PC-9 (cell line): ENCODE data around the gene BAX. TPM values are rescaled to one million over a fixed set of nuclear protein-coding genes. Genes with fewer than 3 reads are reported as not detected.

ENCODE experiments used
- BruUV-seq: library from RNA; stranded (reverse); fragments of 400-500 nt; replicated peaks from 2 replicates; lab custom pipeline; 2021; lab: Mats Ljungman, UMichigan
- CTCF ChIA-PET: fragments of 300-600 bp; sonication (Branson Sonifier 250); formaldehyde crosslinking; loops from one replicate; lab custom pipeline; 2022; ENCODE audit warnings: antibody characterized with exemption; lab: Charles Lee
- POLR2A ChIA-PET: fragments of 300-600 bp; sonication (Branson Sonifier 250); formaldehyde crosslinking; loops from one replicate; lab custom pipeline; 2022; ENCODE audit warnings: antibody characterized with exemption; ENCODE audit not compliant: unreplicated experiment; lab: Charles Lee
- DNase-seq, 2 experiments: peaks; one replicate each; pipeline versions ENCODE4 v3.0.0 to v3.0.0-alpha.2; 2015 to 2022; ENCODE audit warnings: mixed read lengths in 1 of 2
- H2AFZ ChIP-seq: fragments of 200-600 bp; sonication (generic); 2 replicates; pipeline ENCODE4 v1.8.1; 2017; ENCODE audit warnings: antibody characterized with exemption
- H3F3A ChIP-seq: fragments of 200-600 bp; sonication (generic); 2 replicates; pipeline ENCODE4 v1.8.1; 2017; ENCODE audit warnings: antibody characterized with exemption, mild to moderate bottlenecking, low read depth; ENCODE audit not compliant: insufficient read depth
- H3K27ac ChIP-seq: fragments of 200-600 bp; sonication (generic); 2 replicates; pipeline ENCODE4 v1.6.1; 2016; ENCODE audit warnings: mixed run types
- H3K27me3 ChIP-seq: fragments of 200-600 bp; sonication (generic); 2 replicates; pipeline ENCODE4 v1.6.1; 2016; ENCODE audit warnings: low read depth, mixed run types; ENCODE audit not compliant: insufficient read depth
- H3K36me3 ChIP-seq: fragments of 200-600 bp; sonication (generic); 2 replicates; pipeline ENCODE4 v1.6.1; 2016; ENCODE audit warnings: low read depth, mixed run types
- H3K4me1 ChIP-seq: fragments of 200-600 bp; sonication (generic); replicated peaks from 2 replicates; pipeline ENCODE4 v1.6.1; 2016; ENCODE audit warnings: mixed run types; ENCODE audit not compliant: insufficient read depth
- H3K4me2 ChIP-seq: fragments of 200-600 bp; sonication (generic); 2 replicates; pipeline ENCODE4 v1.6.1; 2017; ENCODE audit warnings: mixed run types
- H3K4me3 ChIP-seq: fragments of 200-600 bp; sonication (generic); 2 replicates; pipeline ENCODE4 v1.6.1; 2016; ENCODE audit warnings: mixed run types
- H3K79me2 ChIP-seq: fragments of 200-600 bp; sonication (generic); 2 replicates; pipeline ENCODE4 v1.6.1; 2017; ENCODE audit warnings: low read depth, mixed run types
- H3K9me2 ChIP-seq: fragments of 200-600 bp; sonication (generic); 2 replicates; pipeline ENCODE4 v1.8.1; 2017; ENCODE audit warnings: mild to moderate bottlenecking; ENCODE audit not compliant: insufficient read depth
- H3K9me3 ChIP-seq: fragments of 200-600 bp; sonication (generic); 2 replicates; pipeline ENCODE4 v1.8.1; 2016; ENCODE audit warnings: low read depth; ENCODE audit not compliant: insufficient read depth
- H4K20me1 ChIP-seq: fragments of 200-600 bp; sonication (generic); 2 replicates; pipeline ENCODE4 v1.8.1; 2017; ENCODE audit not compliant: insufficient read depth
- EZH2 ChIP-seq: fragments of 200-600 bp; sonication (generic); IDR thresholded peaks from 2 replicates; pipeline ENCODE4 v1.8.0; 2017; ENCODE audit warnings: antibody characterized with exemption, low read depth
- intact Hi-C: fragments of 100-400 bp; cut with micrococcal nuclease; formaldehyde crosslinking; loops from one replicate; pipeline ENCODE4 v1.10.0; 2022; ENCODE audit not compliant: unreplicated experiment
- total RNA-seq: library from RNA; stranded (reverse); gene quantifications from 2 replicates; pipeline ENCODE4 v1.2.3, GENCODE V29; 2021
- TF ChIP-seq, protein P1 (sequence below): fragments of 200-600 bp; sonication (generic); conservative IDR thresholded peaks from 2 replicates; pipeline ENCODE4 v1.6.1; 2017; ENCODE audit warnings: mixed run types, antibody characterized with exemption, mild to moderate bottlenecking, moderate library complexity

BAX gene
- total RNA-seq, 1 experiment from 2014 or later, result 140 TPM

DNA sequence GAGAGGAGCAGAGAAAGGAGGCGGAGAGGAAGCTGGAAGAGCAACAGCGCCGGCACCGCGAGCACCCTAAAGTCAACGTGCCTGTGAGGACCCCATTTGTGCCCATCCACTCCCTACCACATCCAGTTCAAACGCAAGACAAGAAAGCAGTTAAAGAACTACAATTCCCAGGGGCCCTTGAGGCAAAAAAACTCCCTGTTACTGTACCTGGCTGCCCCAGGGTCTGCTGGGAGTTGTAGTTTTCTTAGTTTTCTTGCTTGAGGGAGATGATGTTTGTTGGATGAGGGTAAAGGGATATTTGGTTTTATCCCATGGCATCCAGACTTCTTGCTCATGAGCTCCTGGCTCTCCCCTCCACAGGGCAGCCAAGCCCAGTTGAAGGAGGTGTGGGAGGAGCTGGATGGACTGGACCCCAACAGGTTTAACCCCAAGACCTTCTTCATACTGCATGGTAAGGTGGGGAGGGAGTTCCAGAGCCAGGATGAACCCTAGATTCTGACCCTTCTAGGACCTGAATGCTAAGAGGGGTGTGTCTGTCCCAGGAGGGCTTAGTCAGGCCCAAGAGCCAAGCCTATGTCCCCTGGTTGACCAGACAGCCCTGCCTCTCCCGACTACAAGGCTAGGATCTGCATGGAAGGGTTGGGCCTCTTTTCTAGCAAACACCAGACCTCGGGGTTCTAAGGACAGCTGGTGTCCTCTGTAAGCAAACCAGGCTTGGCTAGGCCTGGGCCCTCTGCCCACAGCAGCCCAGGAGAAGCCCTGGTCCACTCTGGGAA, 41.4 kb upstream of the BAX start:
- intact Hi-C loops, result no loop called here
- Histone ChIP-seq H3K27ac (no peak overlapping the region), H3K9me2 (no peaks in the 10 kb centered on the region), H2AFZ (no peak overlapping the region), H3K4me3 (no peak overlapping the region), H3K79me2 (no peaks in the 10 kb centered on the region), H3K36me3 (peaks cover 18% of the 10 kb centered on the region; the same call in 1 of the 2 replicates), H3F3A (no peaks in the 10 kb centered on the region; the same call in 1 of the 2 replicates), H4K20me1 (no peaks in the 10 kb centered on the region), H3K4me2 (no peak overlapping the region), H3K4me1 (no peaks in the 10 kb centered on the region), H3K27me3 (no peaks in the 10 kb centered on the region), H3K9me3 (no peaks in the 10 kb centered on the region)
- ChIA-PET POLR2A (no interaction called here), CTCF (no interaction called here)
- no peak for DNase-seq
- TF ChIP-seq EZH2, result no peak
- TF ChIP-seq, protein P1, sequence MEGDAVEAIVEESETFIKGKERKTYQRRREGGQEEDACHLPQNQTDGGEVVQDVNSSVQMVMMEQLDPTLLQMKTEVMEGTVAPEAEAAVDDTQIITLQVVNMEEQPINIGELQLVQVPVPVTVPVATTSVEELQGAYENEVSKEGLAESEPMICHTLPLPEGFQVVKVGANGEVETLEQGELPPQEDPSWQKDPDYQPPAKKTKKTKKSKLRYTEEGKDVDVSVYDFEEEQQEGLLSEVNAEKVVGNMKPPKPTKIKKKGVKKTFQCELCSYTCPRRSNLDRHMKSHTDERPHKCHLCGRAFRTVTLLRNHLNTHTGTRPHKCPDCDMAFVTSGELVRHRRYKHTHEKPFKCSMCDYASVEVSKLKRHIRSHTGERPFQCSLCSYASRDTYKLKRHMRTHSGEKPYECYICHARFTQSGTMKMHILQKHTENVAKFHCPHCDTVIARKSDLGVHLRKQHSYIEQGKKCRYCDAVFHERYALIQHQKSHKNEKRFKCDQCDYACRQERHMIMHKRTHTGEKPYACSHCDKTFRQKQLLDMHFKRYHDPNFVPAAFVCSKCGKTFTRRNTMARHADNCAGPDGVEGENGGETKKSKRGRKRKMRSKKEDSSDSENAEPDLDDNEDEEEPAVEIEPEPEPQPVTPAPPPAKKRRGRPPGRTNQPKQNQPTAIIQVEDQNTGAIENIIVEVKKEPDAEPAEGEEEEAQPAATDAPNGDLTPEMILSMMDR, result no peak
- no TSS peak for BruUV-seq

DNA sequence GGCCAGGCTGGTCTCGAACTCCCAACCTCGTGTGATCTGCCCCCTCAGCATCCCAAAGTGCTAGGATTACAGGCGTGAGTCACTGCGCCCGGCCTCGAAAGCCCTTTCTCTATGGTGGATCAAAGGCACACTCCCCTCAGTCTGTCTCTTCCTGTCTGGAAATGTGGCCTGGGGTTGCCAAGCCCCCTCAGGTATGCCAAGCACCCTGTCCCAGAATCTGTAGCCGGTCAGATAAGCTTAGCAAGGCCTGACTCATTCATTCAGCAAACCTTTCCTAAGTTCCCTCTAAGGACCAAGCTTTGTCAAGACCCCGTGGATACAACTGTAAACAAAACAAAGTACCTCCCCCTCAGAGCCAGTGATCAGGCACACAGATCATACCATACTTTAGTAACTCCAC, 40.5 kb upstream of the BAX start:
- ChIA-PET POLR2A (no interaction called here), CTCF (no interaction called here)
- H3K4me1 ChIP-seq, result no peaks in the 10 kb centered on the region
- H3F3A ChIP-seq, result no peaks in the 10 kb centered on the region; the same call in 1 of the 2 replicates
- peaks cover 18% of the 10 kb centered on the region; the same call in 1 of the 2 replicates for H3K36me3 ChIP-seq
- no peaks in the 10 kb centered on the region for H3K9me3 ChIP-seq
- H3K79me2 ChIP-seq, result no peaks in the 10 kb centered on the region
- H3K4me3 ChIP-seq, result no peak overlapping the region
- no peak overlapping the region for H3K4me2 ChIP-seq
- no TSS peak for BruUV-seq
- TF ChIP-seq, protein P1, result no peak
- no peak for TF ChIP-seq EZH2
- intact Hi-C loops, result no loop called here
- DNase-seq, result no peak
- H4K20me1 ChIP-seq, result no peaks in the 10 kb centered on the region
- no peak overlapping the region for H2AFZ ChIP-seq
- H3K27ac ChIP-seq, result no peak overlapping the region
- no peaks in the 10 kb centered on the region for H3K27me3 ChIP-seq
- no peaks in the 10 kb centered on the region for H3K9me2 ChIP-seq

DNA sequence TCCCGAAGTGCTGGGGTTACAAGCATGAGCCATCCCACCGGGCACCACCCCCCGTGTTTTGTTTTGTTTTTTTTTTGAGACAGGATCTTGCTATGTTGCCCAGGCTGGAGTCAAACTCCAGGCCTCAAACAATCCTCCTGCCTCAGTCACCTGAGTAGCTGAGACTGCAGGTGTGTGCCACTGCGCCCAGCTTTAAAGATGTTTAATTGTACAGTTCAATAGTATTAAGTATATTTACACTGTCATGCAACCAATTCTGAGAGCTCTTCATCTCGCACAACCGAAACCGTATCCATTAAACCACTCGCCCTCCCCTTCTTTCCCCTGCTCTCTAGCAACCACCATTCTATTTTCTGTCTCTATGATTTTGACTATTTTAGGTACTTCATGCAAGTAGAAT, 38.9 kb upstream of the BAX start:
- POLR2A ChIA-PET, result interaction anchor here (0.6 to 0.7 kb wide), 2 partner anchors 63 to 113 kb away, joined by 3 to 5 read pairs; no protein-coding TSS in a partner anchor
- H3K9me2 ChIP-seq, result no peaks in the 10 kb centered on the region
- intact Hi-C loops, result no loop called here

More for the DNA sequence above, 38.9 kb upstream of the BAX start:
- Histone ChIP-seq H3K4me2 (no peak overlapping the region), H3K9me3 (no peaks in the 10 kb centered on the region), H3K79me2 (no peaks in the 10 kb centered on the region), H3K4me1 (no peaks in the 10 kb centered on the region), H3K27me3 (no peaks in the 10 kb centered on the region), H4K20me1 (no peaks in the 10 kb centered on the region), H3K4me3 (no peak overlapping the region), H2AFZ (no peak overlapping the region), H3F3A (no peaks in the 10 kb centered on the region; the same call in 1 of the 2 replicates), H3K27ac (no peak overlapping the region), H3K36me3 (peaks cover 17% of the 10 kb centered on the region; the same call in 1 of the 2 replicates)
- BruUV-seq, result no TSS peak
- TF ChIP-seq, protein P1, result no peak
- TF ChIP-seq EZH2, result no peak
- CTCF ChIA-PET, result no interaction called here
- DNase-seq, result no peak
